PC-9 (cell line): Measurements from ENCODE around the gene RHBDD1. TPM values are rescaled to one million over a fixed set of nuclear protein-coding genes. Genes with fewer than 3 reads are reported as not detected.

ENCODE experiments used
- BruUV-seq: library from RNA; stranded (reverse); fragments of 400-500 nt; replicated peaks from 2 replicates; lab custom pipeline; 2021; lab: Mats Ljungman, UMichigan
- CTCF ChIA-PET: fragments of 300-600 bp; sonication (Branson Sonifier 250); formaldehyde crosslinking; loops from one replicate; lab custom pipeline; 2022; ENCODE audit warnings: antibody characterized with exemption; lab: Charles Lee
- POLR2A ChIA-PET: fragments of 300-600 bp; sonication (Branson Sonifier 250); formaldehyde crosslinking; loops from one replicate; lab custom pipeline; 2022; ENCODE audit warnings: antibody characterized with exemption; ENCODE audit not compliant: unreplicated experiment; lab: Charles Lee
- DNase-seq, 2 experiments: peaks; one replicate each; pipeline versions ENCODE4 v3.0.0 to v3.0.0-alpha.2; 2015 to 2022; ENCODE audit warnings: mixed read lengths in 1 of 2
- H2AFZ ChIP-seq: fragments of 200-600 bp; sonication (generic); 2 replicates; pipeline ENCODE4 v1.8.1; 2017; ENCODE audit warnings: antibody characterized with exemption
- H3F3A ChIP-seq: fragments of 200-600 bp; sonication (generic); 2 replicates; pipeline ENCODE4 v1.8.1; 2017; ENCODE audit warnings: antibody characterized with exemption, mild to moderate bottlenecking, low read depth; ENCODE audit not compliant: insufficient read depth
- H3K27ac ChIP-seq: fragments of 200-600 bp; sonication (generic); 2 replicates; pipeline ENCODE4 v1.6.1; 2016; ENCODE audit warnings: mixed run types
- H3K27me3 ChIP-seq: fragments of 200-600 bp; sonication (generic); 2 replicates; pipeline ENCODE4 v1.6.1; 2016; ENCODE audit warnings: low read depth, mixed run types; ENCODE audit not compliant: insufficient read depth
- H3K36me3 ChIP-seq: fragments of 200-600 bp; sonication (generic); 2 replicates; pipeline ENCODE4 v1.6.1; 2016; ENCODE audit warnings: low read depth, mixed run types
- H3K4me1 ChIP-seq: fragments of 200-600 bp; sonication (generic); replicated peaks from 2 replicates; pipeline ENCODE4 v1.6.1; 2016; ENCODE audit warnings: mixed run types; ENCODE audit not compliant: insufficient read depth
- H3K4me2 ChIP-seq: fragments of 200-600 bp; sonication (generic); 2 replicates; pipeline ENCODE4 v1.6.1; 2017; ENCODE audit warnings: mixed run types
- H3K4me3 ChIP-seq: fragments of 200-600 bp; sonication (generic); 2 replicates; pipeline ENCODE4 v1.6.1; 2016; ENCODE audit warnings: mixed run types
- H3K79me2 ChIP-seq: fragments of 200-600 bp; sonication (generic); 2 replicates; pipeline ENCODE4 v1.6.1; 2017; ENCODE audit warnings: low read depth, mixed run types
- H3K9me2 ChIP-seq: fragments of 200-600 bp; sonication (generic); 2 replicates; pipeline ENCODE4 v1.8.1; 2017; ENCODE audit warnings: mild to moderate bottlenecking; ENCODE audit not compliant: insufficient read depth
- H3K9me3 ChIP-seq: fragments of 200-600 bp; sonication (generic); 2 replicates; pipeline ENCODE4 v1.8.1; 2016; ENCODE audit warnings: low read depth; ENCODE audit not compliant: insufficient read depth
- H4K20me1 ChIP-seq: fragments of 200-600 bp; sonication (generic); 2 replicates; pipeline ENCODE4 v1.8.1; 2017; ENCODE audit not compliant: insufficient read depth
- EZH2 ChIP-seq: fragments of 200-600 bp; sonication (generic); IDR thresholded peaks from 2 replicates; pipeline ENCODE4 v1.8.0; 2017; ENCODE audit warnings: antibody characterized with exemption, low read depth
- intact Hi-C: fragments of 100-400 bp; cut with micrococcal nuclease; formaldehyde crosslinking; loops from one replicate; pipeline ENCODE4 v1.10.0; 2022; ENCODE audit not compliant: unreplicated experiment
- total RNA-seq: library from RNA; stranded (reverse); gene quantifications from 2 replicates; pipeline ENCODE4 v1.2.3, GENCODE V29; 2021
- TF ChIP-seq, protein P1 (sequence below): fragments of 200-600 bp; sonication (generic); conservative IDR thresholded peaks from 2 replicates; pipeline ENCODE4 v1.6.1; 2017; ENCODE audit warnings: mixed run types, antibody characterized with exemption, mild to moderate bottlenecking, moderate library complexity

The RHBDD1 gene
- total RNA-seq, 1 experiment from 2014 or later = 22.3 TPM

DNA sequence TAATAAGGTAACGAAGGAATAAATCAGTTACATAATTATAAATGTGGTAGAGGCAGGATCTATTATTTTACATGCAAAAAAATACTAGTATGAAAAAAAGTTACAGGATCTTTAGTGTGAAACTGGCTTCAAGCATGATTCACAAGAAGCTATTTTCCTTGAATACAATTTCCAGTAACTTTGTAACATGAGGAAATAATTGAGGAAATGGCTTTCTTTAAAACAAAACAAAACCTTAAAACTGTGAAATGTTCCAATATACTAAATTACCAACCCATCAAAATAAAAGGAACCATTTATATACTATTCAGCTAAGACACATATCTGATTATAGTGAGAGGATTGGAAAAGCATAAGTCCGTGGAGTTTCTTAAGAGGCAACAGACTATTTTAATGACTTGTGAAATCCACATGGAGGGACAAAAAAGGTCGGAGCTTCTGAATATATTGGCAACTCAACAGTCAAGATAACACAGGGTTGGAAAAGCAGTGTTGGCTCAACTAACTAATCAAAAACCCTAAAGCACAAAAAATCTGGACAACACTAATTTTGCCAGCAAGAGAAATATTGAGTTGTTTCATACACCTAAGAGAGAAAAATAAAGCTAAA, 46.9 kb upstream of the RHBDD1 start:
- H3K9me2 ChIP-seq = no peaks in the 10 kb centered on the region
- H3K27ac ChIP-seq = no peak overlapping the region
- ChIA-PET CTCF (interaction anchor here (0.6 kb wide), 1 partner anchor 365 kb away, joined by 9 read pairs; no protein-coding TSS in a partner anchor), POLR2A (interaction anchor here (0.7 kb wide), 2 partner anchors 12 to 47 kb away, joined by 4 to 8 read pairs; no protein-coding TSS in a partner anchor)
- TF ChIP-seq, protein P1, sequence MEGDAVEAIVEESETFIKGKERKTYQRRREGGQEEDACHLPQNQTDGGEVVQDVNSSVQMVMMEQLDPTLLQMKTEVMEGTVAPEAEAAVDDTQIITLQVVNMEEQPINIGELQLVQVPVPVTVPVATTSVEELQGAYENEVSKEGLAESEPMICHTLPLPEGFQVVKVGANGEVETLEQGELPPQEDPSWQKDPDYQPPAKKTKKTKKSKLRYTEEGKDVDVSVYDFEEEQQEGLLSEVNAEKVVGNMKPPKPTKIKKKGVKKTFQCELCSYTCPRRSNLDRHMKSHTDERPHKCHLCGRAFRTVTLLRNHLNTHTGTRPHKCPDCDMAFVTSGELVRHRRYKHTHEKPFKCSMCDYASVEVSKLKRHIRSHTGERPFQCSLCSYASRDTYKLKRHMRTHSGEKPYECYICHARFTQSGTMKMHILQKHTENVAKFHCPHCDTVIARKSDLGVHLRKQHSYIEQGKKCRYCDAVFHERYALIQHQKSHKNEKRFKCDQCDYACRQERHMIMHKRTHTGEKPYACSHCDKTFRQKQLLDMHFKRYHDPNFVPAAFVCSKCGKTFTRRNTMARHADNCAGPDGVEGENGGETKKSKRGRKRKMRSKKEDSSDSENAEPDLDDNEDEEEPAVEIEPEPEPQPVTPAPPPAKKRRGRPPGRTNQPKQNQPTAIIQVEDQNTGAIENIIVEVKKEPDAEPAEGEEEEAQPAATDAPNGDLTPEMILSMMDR = no peak
- TF ChIP-seq EZH2 = no peak
- H3K79me2 ChIP-seq = peaks cover 91% of the 10 kb centered on the region
- H2AFZ ChIP-seq = no peak overlapping the region
- 0 out of 2 replicates have a peak, but pooled peaks cover 7% of the 10 kb centered on the region for H4K20me1 ChIP-seq
- no peaks in the 10 kb centered on the region for H3K9me3 ChIP-seq
- H3F3A ChIP-seq = peaks cover 27% of the 10 kb centered on the region
- BruUV-seq = no TSS peak
- H3K27me3 ChIP-seq = no peaks in the 10 kb centered on the region
- peaks cover 53% of the 10 kb centered on the region for H3K36me3 ChIP-seq
- 0 out of 2 replicates have a peak overlapping the region, but pooled peaks have one; percentile 5 for H3K4me2 ChIP-seq
- no peak overlapping the region for H3K4me3 ChIP-seq
- no peak for DNase-seq
- intact Hi-C loops = no loop called here
- H3K4me1 ChIP-seq = peaks cover 26% of the 10 kb centered on the region

DNA sequence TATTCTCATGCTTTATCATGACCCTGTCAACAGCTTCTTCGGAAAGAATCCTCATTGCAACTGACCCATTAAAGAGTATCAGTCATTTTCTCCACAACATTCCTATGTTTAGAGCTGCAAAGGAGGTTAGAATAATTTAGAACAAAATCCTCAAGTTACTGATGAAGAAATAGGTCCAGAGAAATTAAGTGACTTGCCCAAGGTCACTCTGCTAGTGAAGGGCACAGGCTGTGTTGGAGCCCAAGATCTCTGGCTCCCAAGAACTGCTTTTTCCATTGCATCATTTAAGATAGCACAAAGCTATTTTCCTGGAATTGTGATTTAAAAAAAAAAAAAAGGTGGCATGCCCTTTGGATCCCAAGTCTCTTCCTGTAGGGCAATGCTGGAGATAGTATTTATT, 45.8 kb upstream of the RHBDD1 start:
- Histone ChIP-seq H3K9me3 (no peaks in the 10 kb centered on the region), H3K4me3 (no peak overlapping the region), H3K79me2 (peaks cover 93% of the 10 kb centered on the region), H3K9me2 (no peaks in the 10 kb centered on the region), H2AFZ (no peak overlapping the region), H3K4me2 (peak overlapping the region; percentile 89), H3F3A (peaks cover 28% of the 10 kb centered on the region), H3K27ac (no peak overlapping the region), H3K4me1 (peaks cover 28% of the 10 kb centered on the region), H3K27me3 (no peaks in the 10 kb centered on the region), H4K20me1 (0 out of 2 replicates have a peak, but pooled peaks cover 7% of the 10 kb centered on the region), H3K36me3 (peaks cover 48% of the 10 kb centered on the region)
- no peak for DNase-seq
- BruUV-seq = no TSS peak
- intact Hi-C loops = loop anchor here (2.0 to 10.0 kb wide), 5 partner anchors 33 to 575 kb away; no protein-coding TSS in a partner anchor
- POLR2A ChIA-PET = interaction anchor here (0.7 kb wide), 1 partner anchor 462 kb away, joined by 13 read pairs; no protein-coding TSS in a partner anchor
- TF ChIP-seq, protein P1 = no peak
- CTCF ChIA-PET = no interaction called here

DNA sequence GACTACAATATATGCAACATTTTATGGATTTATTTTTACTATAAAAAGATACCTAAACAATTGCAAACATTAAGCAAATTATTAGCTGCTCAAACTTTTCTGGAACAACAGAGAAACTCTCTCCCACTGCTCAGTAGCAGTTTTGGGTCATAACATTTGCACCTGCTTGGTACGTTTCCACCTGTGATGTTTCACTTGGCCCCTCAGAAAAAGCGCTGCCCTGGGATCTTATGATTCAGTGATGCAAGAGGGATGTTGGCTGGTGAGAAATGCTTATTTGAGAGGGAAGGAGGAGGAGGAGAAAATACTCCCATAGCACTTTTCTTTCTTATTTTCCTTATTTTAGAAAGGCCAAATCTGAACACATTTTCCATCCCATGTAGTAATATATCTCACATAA, 45.4 kb upstream of the RHBDD1 start:
- no peak overlapping the region for H2AFZ ChIP-seq
- H3K9me2 ChIP-seq = no peaks in the 10 kb centered on the region
- no peak overlapping the region; the same call in 1 of the 2 replicates for H3K4me3 ChIP-seq
- no peaks in the 10 kb centered on the region for H3K9me3 ChIP-seq
- TF ChIP-seq, protein P1 = no peak
- no peaks in the 10 kb centered on the region for H3K27me3 ChIP-seq
- H4K20me1 ChIP-seq = peaks cover 7% of the 10 kb centered on the region; the same call in 1 of the 2 replicates
- H3K4me1 ChIP-seq = peaks cover 32% of the 10 kb centered on the region
- peaks cover 93% of the 10 kb centered on the region for H3K79me2 ChIP-seq
- H3K4me2 ChIP-seq = peak overlapping the region; percentile 89
- no TSS peak for BruUV-seq
- peaks cover 46% of the 10 kb centered on the region for H3K36me3 ChIP-seq
- peaks cover 28% of the 10 kb centered on the region for H3F3A ChIP-seq
- H3K27ac ChIP-seq = no peak overlapping the region
- POLR2A ChIA-PET = no interaction called here
- DNase-seq = no peak
- CTCF ChIA-PET = no interaction called here
- intact Hi-C loops = loop anchor here (2.0 to 10.0 kb wide), 5 partner anchors 33 to 576 kb away; no protein-coding TSS in a partner anchor
